GM12801 (cell line): Measurements from ENCODE around the gene UTF1.

Source experiments
- CTCF ChIP-seq: IDR thresholded peaks from one replicate; pipeline ENCODE4 v1.5.1; 2011; ENCODE audit warnings: control low read depth; ENCODE audit not compliant: insufficient read length; ENCODE audit errors: extremely low read depth

Gene UTF1

GRCh38 chr10:133211959-133212852 is 17.8 kb upstream of the UTF1 start:
- TF ChIP-seq CTCF = no peak

GRCh38 chr10:133212853-133213494 is 17.0 kb upstream of the UTF1 start:
- TF ChIP-seq CTCF = no peak

- no peak for TF ChIP-seq CTCF
These were observed 16.2 kb upstream of the UTF1 start for GRCh38 chr10:133213641-133214467.

- TF ChIP-seq CTCF = no peak
These were observed 15.3 kb upstream of the UTF1 start for GRCh38 chr10:133214468-133215410.

- TF ChIP-seq CTCF = no peak
These were observed 14.4 kb upstream of the UTF1 start for GRCh38 chr10:133215586-133215985.

- no peak for TF ChIP-seq CTCF
These were observed 13.2 kb upstream of the UTF1 start for GRCh38 chr10:133216776-133217175.
